Endothelial cell of hepatic sinusoid (primary cell): Measurements from ENCODE around the gene SAMD4A.

Experiments
- in situ Hi-C: cut with HindIII; loops from 2 replicates; pipeline ENCODE4 v1.10.0; 2017; ENCODE audit warnings: low sequenced_read_pairs

The SAMD4A gene

DNA sequence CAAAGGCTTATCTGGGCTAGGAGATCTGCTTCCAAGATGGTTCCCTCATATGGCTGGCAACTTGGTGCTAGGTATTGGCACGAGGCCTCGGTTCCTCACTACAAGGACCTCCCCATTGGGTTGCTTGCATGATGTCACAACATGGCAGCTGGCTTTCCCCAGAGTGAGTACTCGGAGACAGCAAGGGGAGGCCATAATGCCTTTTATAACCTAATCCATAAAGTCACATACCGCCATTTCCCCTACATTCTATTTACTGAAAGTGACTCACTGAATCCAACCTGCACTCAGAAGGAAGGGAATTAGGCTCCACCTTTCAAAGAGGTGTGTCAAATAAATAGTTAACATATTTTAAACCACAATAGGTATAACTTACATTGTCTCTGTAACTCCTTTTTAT is 130.9 kb downstream of the SAMD4A start:
- in situ Hi-C loops = loop anchor here (5.0 kb wide), 2 partner anchors 44 to 131 kb away; partner anchors contain the start of gene SAMD4A

DNA sequence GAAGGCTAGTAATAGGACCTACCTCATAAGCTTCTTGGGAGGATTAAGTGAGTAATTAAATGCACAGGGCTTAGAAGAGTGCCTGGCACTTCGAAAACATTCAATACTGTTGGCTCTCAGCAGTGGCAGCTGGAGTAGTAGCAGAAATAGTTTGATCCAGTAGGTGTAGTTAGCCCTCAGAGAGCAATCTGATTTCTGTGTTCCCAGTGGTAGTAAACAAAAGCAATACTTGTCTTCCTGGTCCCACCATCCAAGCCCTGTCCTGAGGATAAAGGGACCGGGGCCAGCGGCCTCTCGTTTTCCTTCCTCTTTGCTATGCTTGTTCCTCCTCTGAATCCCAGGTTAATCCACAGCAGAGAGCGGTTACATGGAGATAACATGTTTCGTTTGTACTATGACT is 131.6 kb downstream of the SAMD4A start:
- in situ Hi-C loops = loop anchor here (5.0 kb wide), 2 partner anchors 44 to 131 kb away; partner anchors contain the start of gene SAMD4A

DNA sequence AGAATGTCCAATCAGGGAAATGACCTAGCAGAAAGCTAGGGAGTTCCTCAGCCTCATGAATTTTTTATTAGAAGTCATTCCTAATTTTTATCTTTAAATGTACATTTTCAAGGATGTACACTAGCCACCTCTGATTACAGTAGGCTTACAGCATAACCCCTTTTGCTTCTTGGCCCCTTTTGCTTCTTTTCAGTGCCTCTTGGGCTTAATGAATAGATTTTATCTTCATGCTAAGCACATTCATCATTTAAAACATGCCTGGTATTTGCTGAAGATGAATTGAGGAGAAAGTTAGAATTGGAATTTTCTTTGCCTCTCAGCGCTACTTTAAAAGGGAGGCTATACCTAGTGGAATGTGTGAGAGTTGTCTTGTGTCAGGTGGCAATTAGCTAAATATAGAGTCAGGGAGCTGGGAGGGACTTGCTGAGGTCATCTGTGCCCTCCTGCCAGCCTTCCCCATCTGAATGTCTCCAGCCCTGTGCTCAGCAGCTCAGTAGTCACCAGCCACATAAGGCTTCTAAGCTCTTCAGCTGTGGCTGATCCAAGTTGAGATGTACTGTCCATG is 132.1 kb downstream of the SAMD4A start:
- in situ Hi-C loops = loop anchor here (5.0 kb wide), 2 partner anchors 43 to 132 kb away; partner anchors contain the start of gene SAMD4A

DNA sequence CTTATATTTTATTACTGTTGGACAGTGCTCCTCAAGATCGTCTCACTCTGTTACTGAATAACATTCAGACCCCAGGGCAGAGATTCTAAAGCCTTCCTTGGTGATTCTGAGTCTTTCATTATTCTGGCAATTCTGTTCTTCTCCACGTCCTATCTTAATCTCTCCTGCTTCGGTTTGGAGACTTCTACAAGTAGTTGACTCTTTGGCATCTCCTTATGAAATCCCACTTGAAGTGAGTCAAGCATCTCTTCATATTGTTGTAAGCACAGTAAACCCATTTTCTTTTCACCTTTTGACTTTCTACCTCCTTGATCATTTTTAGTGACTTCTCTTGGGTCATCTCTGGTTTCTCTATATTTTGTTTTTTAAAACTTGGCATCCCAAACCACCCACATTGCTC is 132.8 kb downstream of the SAMD4A start:
- in situ Hi-C loops = loop anchor here (5.0 kb wide), 2 partner anchors 43 to 132 kb away; partner anchors contain the start of gene SAMD4A

DNA sequence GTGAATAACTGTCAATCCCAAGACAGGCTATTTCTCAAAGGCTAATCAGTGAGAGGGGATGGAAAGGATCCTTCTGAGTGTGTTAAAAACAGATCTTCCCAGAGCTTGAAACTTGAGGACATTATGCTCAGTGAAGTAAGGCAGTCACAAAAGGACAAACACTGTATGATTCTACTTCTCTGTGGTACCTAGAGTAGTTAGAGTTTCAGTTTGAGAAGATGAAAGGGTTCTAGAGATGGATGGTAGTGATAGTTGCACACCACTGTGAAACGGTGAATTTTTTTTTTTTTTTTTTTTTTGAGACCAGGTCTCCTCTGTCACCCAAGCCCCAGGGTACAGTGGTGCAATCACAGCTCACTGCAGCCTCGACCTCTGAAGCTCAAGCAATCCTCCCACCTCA is 133.8 kb downstream of the SAMD4A start:
- in situ Hi-C loops = no loop called here

DNA sequence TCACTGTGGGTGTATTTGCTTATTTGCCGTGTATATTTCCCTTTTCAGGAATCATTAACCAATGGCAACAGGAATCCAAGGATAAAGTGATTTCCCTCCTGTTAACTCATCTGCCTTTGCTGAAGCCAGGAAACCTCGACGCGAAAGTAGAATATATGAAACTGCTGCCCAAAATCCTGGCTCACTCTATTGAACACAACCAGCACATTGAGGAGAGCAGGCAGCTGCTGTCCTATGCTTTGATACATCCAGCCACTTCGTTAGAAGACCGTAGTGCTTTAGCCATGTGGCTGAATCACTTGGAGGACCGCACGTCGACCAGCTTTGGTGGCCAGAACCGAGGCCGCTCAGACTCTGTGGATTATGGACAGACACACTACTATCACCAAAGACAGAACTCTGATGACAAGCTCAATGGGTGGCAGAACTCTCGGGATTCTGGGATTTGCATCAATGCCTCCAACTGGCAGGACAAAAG is 135.1 kb downstream of the SAMD4A start:
- in situ Hi-C loops = no loop called here

DNA sequence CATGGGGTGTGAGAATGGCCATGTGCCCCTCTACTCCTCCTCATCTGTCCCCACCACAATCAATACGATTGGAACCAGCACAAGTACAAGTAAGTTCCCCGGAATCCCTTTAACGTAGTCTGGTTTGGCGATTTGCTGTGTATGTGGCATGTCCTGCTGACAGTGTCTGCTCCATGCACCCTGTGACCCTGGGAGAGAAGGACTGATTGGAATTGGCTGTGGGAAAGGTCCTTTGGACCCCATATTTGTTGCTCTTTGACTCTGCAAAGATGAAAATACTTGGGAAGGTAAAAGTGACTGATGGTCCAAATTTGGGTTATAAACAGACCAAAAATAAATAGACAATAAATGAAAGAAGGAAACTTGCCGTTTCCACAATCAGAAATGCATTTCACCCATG is 135.6 kb downstream of the SAMD4A start:
- in situ Hi-C loops = no loop called here

DNA sequence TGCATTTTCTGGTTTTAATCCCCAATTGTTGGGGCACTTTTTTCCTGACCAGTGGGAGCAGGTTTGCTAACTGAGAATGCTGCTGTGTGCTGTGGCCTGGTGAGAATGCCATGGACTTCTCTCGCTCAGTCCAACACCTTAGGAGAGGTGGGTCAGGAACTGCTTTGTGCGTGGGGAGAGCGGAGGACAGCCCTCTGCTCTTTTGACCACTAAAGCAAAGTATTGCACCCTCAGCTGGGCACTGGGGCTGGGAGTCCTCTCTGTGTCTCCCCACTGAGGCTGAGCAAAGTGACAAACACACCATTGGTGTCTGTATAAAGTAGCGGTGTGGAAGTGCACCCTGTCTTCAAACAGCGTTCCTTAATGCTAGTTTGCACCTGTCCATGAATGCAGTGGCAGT is 136.2 kb downstream of the SAMD4A start:
- in situ Hi-C loops = no loop called here

DNA sequence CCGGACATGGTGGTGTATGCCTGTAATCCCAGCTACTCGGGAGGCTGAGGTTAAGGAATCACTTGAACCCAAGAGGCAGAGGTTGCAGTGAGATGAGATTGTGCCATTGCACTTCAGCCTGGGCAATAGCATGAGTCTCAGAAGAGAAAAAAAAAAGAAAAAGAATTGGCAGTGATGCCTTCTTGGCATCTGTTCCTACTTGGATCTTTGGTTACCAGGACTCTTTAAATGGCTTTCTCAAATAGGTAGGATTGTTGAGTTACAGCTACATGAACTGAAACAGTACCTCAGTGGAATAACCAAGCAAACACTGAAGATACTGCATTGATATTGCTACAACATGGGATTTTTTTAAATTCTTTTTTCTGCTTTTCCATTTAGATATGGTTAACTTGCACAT is 136.8 kb downstream of the SAMD4A start:
- in situ Hi-C loops = no loop called here

DNA sequence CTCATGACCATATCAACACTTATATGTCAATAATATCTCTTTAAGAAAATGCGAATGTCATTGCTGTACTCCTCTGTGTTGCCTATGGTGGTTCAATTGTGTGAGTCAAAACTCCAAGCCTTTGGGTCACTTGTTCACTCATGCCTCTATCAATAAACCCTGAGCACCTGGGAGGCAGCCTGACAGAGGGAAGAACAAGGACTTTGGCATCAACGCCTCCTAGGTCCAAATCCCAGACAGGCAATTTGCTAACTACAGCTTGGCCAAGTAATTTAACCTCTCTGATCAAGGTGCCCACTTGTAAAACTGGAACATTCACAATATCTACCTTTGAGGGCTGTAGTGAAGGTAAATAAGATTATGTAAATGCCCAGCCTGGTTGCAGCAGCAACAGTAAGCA is 137.8 kb downstream of the SAMD4A start:
- in situ Hi-C loops = no loop called here

DNA sequence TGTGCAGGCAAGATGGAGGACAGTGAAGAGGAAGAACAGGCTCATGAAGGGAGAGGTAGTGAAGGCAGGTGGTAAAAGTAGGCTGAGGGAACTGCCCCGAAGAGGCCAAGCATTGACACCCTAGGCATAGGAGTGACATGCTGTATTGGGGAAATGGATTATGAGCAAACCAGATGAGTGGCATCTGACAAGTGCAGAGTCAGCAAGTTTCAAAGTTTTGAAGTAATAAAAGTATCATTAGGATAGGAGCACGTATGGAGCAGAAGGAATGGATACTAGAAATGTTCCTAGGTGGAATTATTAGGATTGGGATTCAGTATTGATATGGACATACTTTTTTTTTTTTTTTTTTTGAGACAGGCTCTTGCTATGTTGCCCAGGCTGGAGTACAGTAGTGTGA is 139.8 kb downstream of the SAMD4A start:
- in situ Hi-C loops = no loop called here

DNA sequence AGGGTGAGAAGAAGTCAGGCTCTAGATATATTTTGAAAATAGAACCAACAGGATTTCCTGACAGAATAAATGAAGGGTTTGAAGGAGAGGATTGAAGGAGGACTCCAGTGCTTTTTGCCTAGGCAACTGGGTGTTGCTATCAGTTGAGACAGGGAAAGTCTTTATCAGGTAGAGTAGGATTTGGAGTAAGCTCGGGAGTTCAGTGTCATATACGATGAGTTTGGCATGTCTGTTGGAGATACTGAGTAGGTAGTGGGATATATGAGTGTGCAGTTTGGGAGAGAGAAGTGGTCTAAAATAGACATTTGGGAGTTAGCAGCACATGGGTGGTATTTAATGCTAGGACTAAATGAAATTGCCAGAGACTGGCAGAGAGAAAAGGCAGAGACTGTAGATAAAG is 141.2 kb downstream of the SAMD4A start:
- in situ Hi-C loops = no loop called here

DNA sequence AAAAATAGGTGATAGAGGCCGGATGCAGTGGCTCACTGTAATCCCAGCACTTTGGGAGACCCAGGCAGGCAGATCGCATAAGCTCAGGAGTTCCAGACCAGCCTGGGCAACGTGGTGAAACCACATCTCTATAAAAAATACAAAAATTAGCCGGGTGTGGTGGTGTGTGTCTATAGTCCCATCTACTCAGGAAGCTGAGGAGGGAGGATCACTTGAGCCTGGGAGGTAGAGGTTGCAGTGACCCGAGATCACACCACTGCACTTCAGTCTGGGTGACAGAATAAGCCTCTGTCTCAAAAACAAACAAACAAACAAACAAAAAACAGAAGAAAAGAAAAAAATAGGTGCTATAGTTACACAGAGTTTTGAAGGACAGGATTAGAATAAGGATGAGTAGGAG is 142.1 kb downstream of the SAMD4A start:
- in situ Hi-C loops = no loop called here

DNA sequence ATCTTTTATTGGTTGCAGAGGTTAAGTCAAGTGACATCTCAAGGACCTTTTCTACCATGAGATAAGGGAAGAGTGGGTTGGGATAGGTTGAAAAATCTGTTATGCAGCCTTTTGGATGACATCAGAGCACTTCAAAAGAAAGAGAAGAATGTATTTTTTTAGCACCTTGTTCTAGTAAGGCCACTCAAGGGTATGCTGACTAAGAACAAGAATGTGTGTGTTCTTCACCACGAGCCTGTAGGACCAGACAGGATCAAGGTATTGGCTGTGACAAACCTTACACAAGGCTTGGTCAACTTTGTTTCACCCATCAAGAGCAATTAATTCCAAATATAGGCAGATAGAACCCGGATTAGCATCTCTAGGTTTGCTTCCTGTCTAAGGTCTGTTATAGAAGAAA is 142.5 kb downstream of the SAMD4A start:
- in situ Hi-C loops = no loop called here

DNA sequence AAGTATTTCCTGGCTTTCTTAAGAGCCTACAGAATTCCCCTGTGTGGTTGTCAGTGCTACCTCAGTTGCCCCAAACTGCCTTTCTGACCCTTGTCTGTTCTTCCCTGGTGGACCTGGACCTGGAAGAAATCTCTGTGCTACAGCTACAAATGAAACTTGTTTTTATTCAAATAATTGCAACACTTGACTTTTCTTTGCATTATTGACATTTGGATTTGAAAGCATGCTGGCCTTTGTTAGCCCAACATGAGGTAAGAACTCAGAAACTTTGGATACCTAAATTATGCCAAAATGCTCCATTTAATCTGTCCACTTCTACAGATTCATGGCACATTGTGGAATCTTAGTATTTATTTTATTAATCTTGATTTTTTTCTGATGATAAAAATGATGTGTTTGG is 142.9 kb downstream of the SAMD4A start:
- in situ Hi-C loops = no loop called here

DNA sequence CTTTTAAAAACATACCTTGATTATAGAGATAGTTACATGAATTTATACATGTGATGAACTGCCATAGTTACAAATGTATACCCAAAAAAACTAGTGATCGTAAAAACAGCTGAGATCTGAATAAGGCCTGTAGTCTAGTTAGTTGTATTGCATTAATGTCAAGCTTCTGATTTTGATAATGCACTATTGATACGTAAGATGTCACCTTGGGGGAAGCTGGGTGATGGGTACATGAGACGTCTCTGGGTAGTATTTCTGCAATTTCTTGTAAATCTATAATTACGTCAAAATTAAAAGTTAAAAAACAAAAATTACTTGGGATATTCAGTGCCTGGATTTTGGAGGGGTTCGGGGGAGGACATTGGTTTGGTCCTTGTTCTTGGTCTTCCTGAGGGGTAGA is 144.4 kb downstream of the SAMD4A start:
- in situ Hi-C loops = no loop called here

DNA sequence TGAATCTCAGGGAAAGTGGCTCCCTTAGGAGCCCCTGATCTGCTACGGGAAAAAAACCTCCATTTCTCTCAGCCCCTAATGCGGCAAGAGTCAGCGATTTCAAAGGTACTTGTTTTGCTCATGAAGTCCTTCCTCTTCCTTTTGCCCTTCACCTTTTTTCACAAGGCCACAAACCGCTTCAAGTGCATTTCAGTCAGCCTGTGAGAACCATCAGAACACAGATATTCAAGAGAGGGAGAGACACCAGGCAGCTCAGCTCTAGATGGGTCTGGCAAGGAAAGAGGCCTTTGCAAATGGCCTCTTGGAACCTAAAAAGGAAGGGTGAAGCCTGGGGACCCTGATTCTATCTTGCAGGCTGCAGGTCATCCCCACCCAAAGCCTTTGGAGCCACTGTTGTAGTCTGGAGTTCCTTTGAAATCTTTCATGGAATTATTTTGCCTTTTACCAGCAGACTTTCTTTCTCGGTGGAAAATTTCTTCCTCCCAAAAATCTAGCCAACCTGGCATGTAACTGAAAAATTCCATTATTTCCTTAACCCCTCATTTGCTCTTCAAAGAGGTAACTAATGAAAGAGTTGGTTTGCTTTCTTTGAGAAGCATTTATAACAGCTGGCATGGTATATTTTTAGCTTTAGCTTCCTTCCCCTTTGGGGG is 145.0 kb downstream of the SAMD4A start:
- in situ Hi-C loops = no loop called here

DNA sequence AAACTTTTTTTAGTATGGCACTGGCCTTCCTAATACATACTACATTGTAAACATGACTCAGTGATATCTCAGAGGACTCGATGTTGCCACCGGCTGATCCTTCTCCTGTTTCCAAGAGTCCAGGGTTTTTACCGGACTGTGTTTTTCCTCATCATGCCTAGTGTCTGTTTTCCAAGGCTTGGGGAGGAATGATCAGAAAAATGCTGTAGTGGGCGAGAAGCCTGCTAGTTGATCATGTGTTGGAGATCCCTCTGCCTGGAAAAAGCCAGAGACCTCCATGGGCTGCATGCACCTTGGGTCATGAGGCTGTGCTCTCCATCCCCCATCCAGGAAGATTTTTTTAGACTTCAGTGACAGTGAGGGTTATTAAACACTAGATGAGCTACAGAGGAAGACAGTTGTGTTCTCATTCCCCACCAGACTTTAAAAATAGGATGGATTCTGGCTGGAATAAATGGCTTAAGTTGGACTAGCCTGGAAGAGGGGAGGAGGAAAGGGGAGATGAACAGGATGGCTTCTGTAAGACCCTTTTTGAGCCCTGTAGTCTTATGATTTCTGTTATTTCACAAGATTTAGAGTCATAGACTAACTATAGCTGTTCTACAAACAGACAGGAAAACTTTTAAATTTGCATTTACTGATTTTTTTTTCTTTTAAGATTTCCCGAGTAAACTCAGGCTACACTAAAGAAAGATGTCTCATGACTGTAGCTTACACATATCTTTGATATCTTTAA is 145.7 kb downstream of the SAMD4A start:
- in situ Hi-C loops = no loop called here

DNA sequence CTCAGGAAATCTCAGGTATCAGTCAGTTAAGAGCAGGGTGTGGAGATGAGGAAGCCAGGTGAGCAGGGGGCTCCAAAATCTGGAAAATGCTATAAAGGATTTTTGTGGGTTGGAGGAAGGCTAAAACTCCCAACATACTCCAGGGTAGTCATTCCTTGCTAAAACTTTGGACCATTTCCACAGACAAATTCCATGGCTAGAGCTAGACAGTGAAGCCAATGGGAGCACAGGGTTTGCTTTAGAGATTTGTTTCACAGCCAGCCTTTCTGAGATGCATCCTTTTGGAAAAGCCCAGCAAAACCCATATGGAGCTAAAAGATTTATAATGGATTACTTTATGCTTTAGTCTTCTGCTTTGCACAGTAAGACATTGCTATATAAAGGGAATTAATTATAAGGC is 146.5 kb downstream of the SAMD4A start:
- in situ Hi-C loops = no loop called here

DNA sequence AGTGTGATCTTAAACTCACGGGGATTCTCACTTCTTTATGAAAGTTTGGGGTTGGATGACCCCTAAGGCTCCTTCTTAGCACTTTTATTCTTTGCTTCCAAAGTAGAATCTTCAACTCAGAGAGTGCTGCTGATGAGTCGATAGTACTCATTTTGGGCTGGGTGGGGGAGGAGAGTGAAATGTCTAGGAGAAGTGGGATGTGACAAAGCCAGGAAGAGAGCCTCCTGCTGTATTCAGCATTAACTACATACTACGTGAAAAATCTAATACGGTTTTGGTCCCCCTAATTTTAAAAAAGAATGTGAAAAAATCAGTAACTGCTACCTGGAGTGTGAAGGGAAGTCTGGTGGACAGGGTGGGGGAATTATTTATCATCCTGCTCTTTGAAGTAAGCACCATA is 148.3 kb downstream of the SAMD4A start:
- in situ Hi-C loops = no loop called here

DNA sequence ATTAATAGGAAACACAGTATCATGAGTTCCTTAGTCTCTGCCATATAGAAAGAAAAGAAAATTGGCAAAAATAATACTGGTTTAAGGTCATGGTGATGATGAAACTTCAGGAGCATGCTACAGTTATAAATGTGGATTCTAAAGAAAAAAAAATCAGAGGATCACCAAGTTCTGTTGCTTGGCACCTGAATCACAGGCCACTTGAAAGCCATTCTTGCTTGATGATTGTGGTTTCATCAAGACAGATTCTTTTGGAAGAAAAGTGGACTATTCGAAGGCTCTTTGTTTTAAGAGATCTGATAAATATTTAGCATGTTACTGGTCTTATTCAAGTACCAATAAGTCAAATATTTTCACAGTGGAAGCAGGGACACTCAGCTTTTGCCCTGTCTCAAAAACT is 148.9 kb downstream of the SAMD4A start:
- in situ Hi-C loops = no loop called here

DNA sequence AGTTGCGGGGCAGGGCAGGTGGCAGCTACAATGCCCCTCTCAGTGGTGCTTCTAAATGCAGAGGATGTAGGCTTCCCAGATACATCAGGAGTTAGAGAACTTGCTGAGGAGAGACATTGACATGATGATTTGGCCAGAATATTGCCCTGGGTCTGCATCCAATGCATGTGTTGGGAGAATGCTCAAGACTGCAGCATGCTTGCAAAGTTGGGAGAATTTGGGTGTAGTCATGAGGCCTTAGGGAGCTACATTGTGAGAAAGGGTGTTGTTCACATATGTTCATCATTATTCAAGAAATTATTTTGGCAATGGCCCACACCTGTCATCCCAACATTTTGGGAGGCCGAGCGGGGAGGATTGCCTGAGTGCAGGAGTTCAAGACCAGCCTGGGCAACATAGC is 149.9 kb downstream of the SAMD4A start:
- in situ Hi-C loops = no loop called here
